Stimulated activated CD4-positive, alpha-beta T cell treated with anti-CD3 and anti-CD28 coated beads, Interleukin-4, amount 100 ng/mL, for 48 hours (primary cell): ENCODE measurements around the gene RP9.
A peak's percentile ranks its signal among the peaks of the same experiment; 100 is the strongest.

ENCODE experiments used
- DNase-seq, 2 donors: peaks; one replicate each; pipeline ENCODE4 v3.0.0-alpha.2; 2020; ENCODE audit warnings: low read depth in 2 of 2

Gene RP9

GRCh38 chr7:33109005-33109757, at the start of gene RP9:
TSS of gene RP9 (minus strand) at chr7:33109404. CDS start at chr7:33109372, 32 bp downstream.
- peak; percentile 62 to 70 for DNase-seq

- no peak for DNase-seq
These were observed 48.6 kb upstream of the RP9 start for GRCh38 chr7:33157781-33158180.

- no peak for DNase-seq
These were observed 48.1 kb upstream of the RP9 start for GRCh38 chr7:33157311-33157710.

GRCh38 chr7:33156441-33156840, 47.2 kb upstream of the RP9 start:
- no peak for DNase-seq

GRCh38 chr7:33155811-33156210, 46.6 kb upstream of the RP9 start:
- DNase-seq = no peak

GRCh38 chr7:33152087-33152486, 42.9 kb upstream of the RP9 start:
- no peak for DNase-seq

GRCh38 chr7:33145156-33145555, 36.0 kb upstream of the RP9 start:
- no peak for DNase-seq

GRCh38 chr7:33143996-33144718, 35.0 kb upstream of the RP9 start:
- no peak for DNase-seq

- no peak for DNase-seq
These were observed 33.4 kb upstream of the RP9 start for GRCh38 chr7:33142585-33142984.

GRCh38 chr7:33137103-33137502, 27.9 kb upstream of the RP9 start:
- no peak for DNase-seq

GRCh38 chr7:33130184-33130583, 21.0 kb upstream of the RP9 start:
- no peak for DNase-seq

GRCh38 chr7:33129806-33130153, 20.6 kb upstream of the RP9 start:
- DNase-seq = no peak

- peak; percentile 87 to 90 for DNase-seq
These were observed 20.0 kb upstream of the RP9 start, which contains the start of gene BBS9 for GRCh38 chr7:33128990-33129805. TSS of gene BBS9 (plus strand) at chr7:33129564. CDS start at chr7:33146253, 16,689 bp downstream.

- DNase-seq = no peak
These were observed 19.4 kb upstream of the RP9 start for GRCh38 chr7:33128631-33128989.

GRCh38 chr7:33127085-33127484, 17.9 kb upstream of the RP9 start:
- no peak for DNase-seq

GRCh38 chr7:33118383-33118782, 9.2 kb upstream of the RP9 start:
- no peak for DNase-seq

GRCh38 chr7:33114976-33115375, 5.8 kb upstream of the RP9 start:
- DNase-seq = no peak

GRCh38 chr7:33111614-33112013, 2.4 kb upstream of the RP9 start:
- DNase-seq = no peak

- DNase-seq = no peak
These were observed 594 bp upstream of the RP9 start for GRCh38 chr7:33109758-33110238.

- DNase-seq = no peak
These were observed 625 bp downstream of the RP9 start for GRCh38 chr7:33108554-33109004.

- no peak for DNase-seq
These were observed 1.8 kb downstream of the RP9 start for GRCh38 chr7:33107136-33108066.
